Measurements from ENCODE around the gene TRPV6.

- TF ChIP-seq CTCF (conservative IDR thresholded peaks at IDR 0.05; ENCODE audit: low read depth, low read length) = no peak
- no peak for TF ChIP-seq FOS (IDR thresholded peaks at IDR 0.05; ENCODE audit: low read depth, low read length)
- TF ChIP-seq POLR2A (IDR thresholded peaks at IDR 0.05; ENCODE audit: low read depth, low read length) = no peak
- no peak for TF ChIP-seq RFX5 (IDR thresholded peaks at IDR 0.05; ENCODE audit: low read depth, low read length)
- no peak for TF ChIP-seq ELK1 (IDR thresholded peaks at IDR 0.05; ENCODE audit: borderline replicate concordance, low read depth, low read length)
- no peak for TF ChIP-seq RAD21 (IDR thresholded peaks at IDR 0.05; ENCODE audit: low read length)
- no peak for TF ChIP-seq RCOR1 (IDR thresholded peaks at IDR 0.05; ENCODE audit: insufficient replicate concordance, low read length)
These were observed 15.4 kb downstream of the TRPV6 start for GRCh38 chr7:142870147-142870559.
